Measurements from ENCODE around the gene GNAI3. TPM values are rescaled to one million over a fixed set of nuclear protein-coding genes. Genes with fewer than 3 reads are reported as not detected.

Gene GNAI3
- total RNA-seq, 1 donor from 2014 or later: 6.7 TPM

GRCh38 chr1:109566982-109567381 lies 18.6 kb downstream of the GNAI3 start:
- Histone ChIP-seq H3K4me1 (peaks cover 63% of the 10 kb centered on the region), H3K27ac (no peak overlapping the region), H3K27me3 (ENCODE audit: low read depth) (no peaks in the 10 kb centered on the region), H3K9me3 (no peaks in the 10 kb centered on the region), H3K36me3 (no peaks in the 10 kb centered on the region), H3K4me3 (no peak overlapping the region)
- ATAC-seq (no peak), DNase-seq (no peak)
- TF ChIP-seq, protein P1, sequence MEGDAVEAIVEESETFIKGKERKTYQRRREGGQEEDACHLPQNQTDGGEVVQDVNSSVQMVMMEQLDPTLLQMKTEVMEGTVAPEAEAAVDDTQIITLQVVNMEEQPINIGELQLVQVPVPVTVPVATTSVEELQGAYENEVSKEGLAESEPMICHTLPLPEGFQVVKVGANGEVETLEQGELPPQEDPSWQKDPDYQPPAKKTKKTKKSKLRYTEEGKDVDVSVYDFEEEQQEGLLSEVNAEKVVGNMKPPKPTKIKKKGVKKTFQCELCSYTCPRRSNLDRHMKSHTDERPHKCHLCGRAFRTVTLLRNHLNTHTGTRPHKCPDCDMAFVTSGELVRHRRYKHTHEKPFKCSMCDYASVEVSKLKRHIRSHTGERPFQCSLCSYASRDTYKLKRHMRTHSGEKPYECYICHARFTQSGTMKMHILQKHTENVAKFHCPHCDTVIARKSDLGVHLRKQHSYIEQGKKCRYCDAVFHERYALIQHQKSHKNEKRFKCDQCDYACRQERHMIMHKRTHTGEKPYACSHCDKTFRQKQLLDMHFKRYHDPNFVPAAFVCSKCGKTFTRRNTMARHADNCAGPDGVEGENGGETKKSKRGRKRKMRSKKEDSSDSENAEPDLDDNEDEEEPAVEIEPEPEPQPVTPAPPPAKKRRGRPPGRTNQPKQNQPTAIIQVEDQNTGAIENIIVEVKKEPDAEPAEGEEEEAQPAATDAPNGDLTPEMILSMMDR (IDR thresholded peaks at IDR 0.05): no peak
- intact Hi-C loops (cut with DNase I): no loop called here

DNA sequence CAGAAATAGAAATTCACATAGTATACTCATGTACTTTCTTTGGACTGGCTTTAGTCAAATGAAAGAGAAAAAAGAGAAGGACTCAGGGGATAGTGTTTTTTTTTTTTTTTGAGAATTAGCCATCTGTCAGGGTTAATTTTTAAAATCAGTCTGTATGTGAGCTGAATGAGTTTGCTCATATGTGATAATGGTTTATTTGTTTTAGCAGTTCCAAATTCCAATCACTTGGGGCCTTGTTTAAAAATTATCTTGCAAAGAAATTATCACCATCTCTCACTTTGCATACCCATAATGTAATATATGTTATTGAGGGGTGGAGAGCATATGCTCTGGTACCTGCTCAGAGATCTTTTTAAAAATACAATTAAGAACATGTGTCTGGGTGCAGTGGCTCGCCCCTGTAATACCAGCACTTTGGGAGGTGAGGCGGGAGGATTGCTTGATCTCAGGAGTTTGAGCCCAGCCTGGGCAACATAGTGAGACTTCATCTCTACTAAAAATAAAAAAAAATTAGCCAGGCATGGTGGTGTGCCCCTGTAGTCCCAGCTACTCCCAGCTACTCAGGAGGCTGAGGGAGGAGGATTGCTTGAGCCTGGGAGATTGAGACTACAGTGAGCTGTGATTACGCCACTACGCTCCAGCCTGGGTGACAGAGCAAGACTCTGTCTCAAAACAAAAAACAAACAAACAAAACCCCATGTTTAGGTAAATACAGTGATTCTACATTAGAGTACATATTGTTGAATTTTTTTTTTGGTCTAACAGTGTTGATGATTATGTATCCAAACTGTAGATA lies 19.7 kb downstream of the GNAI3 start:
- no peaks in the 10 kb centered on the region for H3K9me3 ChIP-seq
- peaks cover 61% of the 10 kb centered on the region for H3K4me1 ChIP-seq
- DNase-seq (no peak), ATAC-seq (no peak)
- intact Hi-C loops (cut with DNase I): no loop called here
- TF ChIP-seq, protein P1 (IDR thresholded peaks at IDR 0.05): no peak
- H3K27ac ChIP-seq: no peak overlapping the region
- no peak overlapping the region for H3K4me3 ChIP-seq
- H3K27me3 ChIP-seq (ENCODE audit: low read depth): no peaks in the 10 kb centered on the region
- H3K36me3 ChIP-seq: no peaks in the 10 kb centered on the region

DNA sequence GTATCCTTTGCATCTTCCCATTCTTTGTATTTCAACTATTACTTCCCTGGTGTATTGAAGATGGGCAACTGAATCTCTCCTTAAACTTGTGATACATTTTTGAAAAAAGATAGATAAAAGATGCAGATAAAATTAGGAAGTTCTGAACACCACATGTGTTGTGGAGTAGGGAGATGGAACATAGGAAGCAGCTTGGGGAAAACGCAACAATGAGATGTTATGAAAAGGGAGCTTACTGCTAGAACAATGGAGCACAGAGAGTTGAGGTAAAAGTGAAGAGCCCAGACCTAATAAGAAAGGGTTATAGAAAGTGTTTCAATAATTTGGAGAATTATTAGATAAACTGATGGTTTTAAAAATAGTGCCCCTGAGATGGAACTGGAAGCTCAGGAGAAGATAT lies 20.9 kb downstream of the GNAI3 start:
- H3K4me1 ChIP-seq: peaks cover 66% of the 10 kb centered on the region
- H3K9me3 ChIP-seq: no peaks in the 10 kb centered on the region
- DNase-seq (no peak), ATAC-seq (no peak)
- H3K27ac ChIP-seq: no peak overlapping the region
- TF ChIP-seq, protein P1 (IDR thresholded peaks at IDR 0.05): no peak
- no peak overlapping the region for H3K4me3 ChIP-seq
- intact Hi-C loops (cut with DNase I): no loop called here
- H3K36me3 ChIP-seq: no peaks in the 10 kb centered on the region
- no peaks in the 10 kb centered on the region for H3K27me3 ChIP-seq (ENCODE audit: low read depth)

- ATAC-seq (peak; percentile 93 to 94), DNase-seq (no peak)
- no peaks in the 10 kb centered on the region for H3K27me3 ChIP-seq (ENCODE audit: low read depth)
- H3K9me3 ChIP-seq: no peaks in the 10 kb centered on the region
- no peaks in the 10 kb centered on the region for H3K36me3 ChIP-seq
- H3K4me3 ChIP-seq: no peak overlapping the region
- no peak overlapping the region for H3K27ac ChIP-seq
- intact Hi-C loops (cut with DNase I): no loop called here
- H3K4me1 ChIP-seq: peaks cover 74% of the 10 kb centered on the region
- TF ChIP-seq, protein P1 (IDR thresholded peaks at IDR 0.05): no peak
Observed at GRCh38 chr1:109570414-109570813, 22.0 kb downstream of the GNAI3 start.

- H3K27ac ChIP-seq: no peak overlapping the region
- peak; percentile 60 to 80 for ATAC-seq
Observed at GRCh38 chr1:109573785-109574184, 25.4 kb downstream of the GNAI3 start.

More at GRCh38 chr1:109573785-109574184, 25.4 kb downstream of the GNAI3 start:
- H3K4me3 ChIP-seq: no peak overlapping the region
- no peak for DNase-seq
- intact Hi-C loops (cut with DNase I): no loop called here
- H3K36me3 ChIP-seq: peaks cover 8% of the 10 kb centered on the region
- TF ChIP-seq, protein P1 (IDR thresholded peaks at IDR 0.05): no peak
- H3K9me3 ChIP-seq: no peaks in the 10 kb centered on the region
- H3K27me3 ChIP-seq (ENCODE audit: low read depth): no peaks in the 10 kb centered on the region
- H3K4me1 ChIP-seq: peaks cover 53% of the 10 kb centered on the region
